Embryonic facial prominence (tissue), 1 donor: Measurements from ENCODE around the gene TENT4A.
"Not testable (repeated sequence)": the region's sequence is repeated elsewhere in the genome, so short reads cannot be mapped to it uniquely, and the experiment has no call there.

ENCODE experiments used
- DNase-seq: peaks from one replicate; pipeline ENCODE4 v3.0.0-alpha.2; 2016; ENCODE audit errors: extremely low spot score

TENT4A gene

DNA sequence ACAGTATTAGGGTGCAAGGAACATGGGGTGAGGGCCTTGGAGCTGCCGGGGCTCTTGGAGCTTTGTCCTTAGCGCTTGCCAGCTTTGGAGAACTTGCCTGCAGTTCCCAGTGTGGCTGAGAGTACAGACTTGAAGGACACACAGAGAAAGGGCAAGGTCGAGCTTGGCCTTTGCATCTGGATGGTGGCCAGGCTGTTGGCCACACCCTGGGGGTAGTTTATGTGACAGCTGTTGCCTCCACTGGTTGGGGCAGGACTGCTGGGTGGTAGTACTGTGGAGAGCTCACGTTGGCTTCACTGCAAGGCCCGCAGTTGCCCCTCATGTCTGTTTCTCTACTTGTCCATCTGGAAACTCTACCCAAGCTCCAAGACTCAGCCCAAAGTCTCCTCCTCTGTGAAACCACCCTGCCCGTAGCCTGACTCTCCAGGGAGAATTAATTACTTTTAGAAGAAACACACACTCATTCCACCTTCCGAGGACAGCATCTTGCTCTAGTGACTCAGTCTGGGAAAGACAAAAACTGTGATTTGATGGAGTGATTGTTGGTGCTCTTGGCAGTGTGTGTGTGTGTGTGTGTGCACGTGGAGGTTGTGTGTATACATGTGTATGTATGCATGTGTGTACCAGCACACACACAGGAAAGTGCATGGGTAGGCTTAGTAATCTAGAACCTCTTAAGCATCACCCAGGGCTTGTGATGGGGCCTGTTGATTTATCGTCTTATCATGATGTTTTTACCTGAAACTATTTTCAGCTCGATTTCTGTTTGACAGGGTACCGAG, 57.8 kb downstream of the TENT4A start:
- no peak for DNase-seq

DNA sequence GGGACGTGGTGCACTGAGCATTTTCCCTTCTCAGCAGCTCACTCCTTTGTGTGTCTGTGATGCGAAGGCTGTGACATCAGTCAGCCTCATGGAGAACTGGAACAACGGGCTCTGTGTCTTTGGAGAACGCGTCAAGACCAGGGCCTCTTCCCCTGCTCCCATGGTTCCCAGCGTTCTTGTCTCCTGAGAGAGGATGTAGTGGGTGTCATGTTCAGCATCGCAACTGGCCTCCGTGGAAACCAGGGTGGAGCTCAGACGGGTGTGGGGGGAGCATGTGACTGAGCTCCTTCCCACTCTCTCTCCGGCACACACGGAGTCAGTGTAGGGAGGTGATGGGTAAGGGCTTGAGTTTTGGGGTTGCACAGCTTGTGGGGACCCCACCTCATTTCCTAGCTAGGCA, 59.7 kb downstream of the TENT4A start:
- no peak for DNase-seq

DNA sequence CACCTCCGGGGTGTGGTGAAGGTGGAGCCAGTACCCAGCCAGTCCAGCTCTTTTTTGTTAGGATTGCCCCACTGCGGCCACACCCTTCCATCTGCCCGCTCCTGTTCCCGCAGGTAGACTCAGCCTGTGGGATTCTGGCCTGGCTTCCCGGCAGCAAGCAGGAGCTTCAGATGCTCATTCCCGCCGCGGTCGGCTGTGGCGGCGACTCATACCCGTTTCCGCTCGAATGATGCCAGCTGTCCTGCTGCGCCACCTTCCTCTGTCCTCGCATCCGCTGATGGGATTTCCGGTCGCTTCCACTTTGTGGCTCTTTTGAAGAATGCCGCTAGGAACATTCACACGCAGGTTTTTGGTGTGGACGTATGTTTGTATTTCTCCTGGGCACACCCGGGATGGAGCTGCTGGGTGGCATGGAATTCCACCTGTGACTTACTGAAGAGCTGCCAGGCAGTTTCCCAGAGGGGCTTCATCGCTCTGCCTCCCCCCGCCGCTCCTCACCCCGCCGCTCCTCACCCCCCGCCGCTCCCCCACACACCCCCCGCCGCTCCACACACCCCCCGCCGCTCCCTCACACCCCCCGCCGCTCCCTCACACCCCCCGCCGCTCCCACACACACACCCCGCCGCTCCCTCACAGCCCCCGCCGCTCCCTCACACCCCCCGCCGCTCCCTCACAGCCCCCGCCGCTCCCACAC, 60.3 kb downstream of the TENT4A start:
- no peak for DNase-seq

DNA sequence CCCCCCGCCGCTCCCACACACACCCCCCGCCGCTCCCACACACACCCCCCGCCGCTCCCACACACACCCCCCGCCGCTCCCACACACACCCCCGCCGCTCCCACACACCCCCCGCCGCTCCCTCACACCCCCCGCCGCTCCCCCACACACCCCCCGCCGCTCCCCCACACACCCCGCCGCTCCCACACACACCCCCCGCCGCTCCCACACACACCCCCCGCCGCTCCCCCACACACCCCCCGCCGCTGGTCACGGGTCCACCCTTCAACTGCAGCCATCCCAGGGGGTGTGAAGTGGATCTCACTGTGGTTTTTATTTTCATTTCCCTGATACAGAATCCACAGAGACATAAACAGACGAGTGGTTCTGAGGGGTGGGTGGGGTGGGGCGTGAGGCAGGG, 61.0 kb downstream of the TENT4A start:
- not testable (repeated sequence) for DNase-seq

DNA sequence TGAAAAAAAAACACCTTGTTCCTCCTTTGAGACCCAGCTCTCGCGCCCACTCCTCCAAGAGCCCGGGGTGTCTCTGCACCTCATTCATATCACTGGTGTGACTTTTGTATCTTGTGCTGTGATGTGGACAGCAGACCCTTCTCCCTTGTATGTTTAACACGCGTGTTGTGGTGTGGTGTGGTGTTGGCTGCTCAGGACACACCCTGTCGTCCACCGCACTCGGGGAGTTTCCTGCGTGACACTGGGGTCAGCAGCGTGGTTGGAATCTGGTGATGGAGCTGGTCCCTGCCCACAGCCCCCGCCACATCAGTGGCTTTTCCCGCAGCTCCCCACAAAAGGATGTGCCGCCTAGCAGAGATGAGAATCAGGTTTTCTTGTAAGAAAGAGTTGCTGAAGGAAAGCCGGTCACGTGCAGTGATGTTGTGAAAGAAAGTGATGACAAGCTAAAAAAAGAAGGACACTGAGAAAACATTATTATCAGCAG, 61.5 kb downstream of the TENT4A start:
- DNase-seq = no peak

DNA sequence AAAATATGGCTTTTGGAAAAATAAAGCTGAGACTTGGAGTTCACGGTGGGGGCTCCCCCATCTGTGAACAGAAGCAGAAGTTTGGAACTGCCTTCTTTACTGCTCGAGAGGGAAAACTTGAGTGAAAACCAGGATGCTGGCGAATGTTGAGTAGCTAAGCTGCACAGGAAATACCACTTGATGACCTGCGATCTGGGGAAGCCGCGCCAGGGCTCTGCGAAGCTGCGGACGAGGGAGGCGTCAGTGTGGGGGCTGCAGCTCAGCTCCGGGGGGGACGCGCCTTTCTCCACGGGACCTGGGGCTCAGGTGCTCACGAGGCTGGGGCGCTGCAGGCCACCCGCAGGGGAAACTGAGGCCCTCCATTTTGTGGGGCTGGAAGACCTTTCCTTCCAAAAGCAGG, 62.3 kb downstream of the TENT4A start:
- DNase-seq = no peak

DNA sequence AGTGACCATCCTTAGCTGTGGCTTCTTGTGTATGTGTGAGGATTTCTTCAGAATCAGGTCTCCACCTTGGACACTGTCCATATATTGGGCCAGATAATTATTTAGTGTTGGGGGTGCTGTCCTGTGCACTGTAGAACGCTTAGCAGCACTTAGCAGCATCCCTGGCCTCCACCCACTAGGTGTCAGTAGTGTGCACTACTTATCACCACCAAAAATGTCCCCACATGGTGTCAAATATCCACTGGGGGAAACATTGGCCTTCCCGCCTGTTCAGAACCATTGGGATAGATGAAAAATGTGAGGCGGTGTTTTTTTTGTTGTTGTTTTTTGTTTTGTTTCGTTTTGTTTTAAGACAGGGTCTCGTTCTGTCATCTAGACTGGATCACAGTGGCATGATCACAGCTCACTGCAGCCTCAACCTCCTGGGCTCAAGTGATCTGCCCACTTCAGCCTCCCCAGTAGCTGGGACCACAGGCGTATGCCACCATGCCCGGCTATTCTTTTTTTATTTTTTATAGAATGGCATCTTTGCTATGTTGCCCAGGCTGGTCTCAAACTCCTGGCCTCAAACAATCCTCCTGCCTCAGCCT, 67.7 kb downstream of the TENT4A start:
- DNase-seq = no peak

DNA sequence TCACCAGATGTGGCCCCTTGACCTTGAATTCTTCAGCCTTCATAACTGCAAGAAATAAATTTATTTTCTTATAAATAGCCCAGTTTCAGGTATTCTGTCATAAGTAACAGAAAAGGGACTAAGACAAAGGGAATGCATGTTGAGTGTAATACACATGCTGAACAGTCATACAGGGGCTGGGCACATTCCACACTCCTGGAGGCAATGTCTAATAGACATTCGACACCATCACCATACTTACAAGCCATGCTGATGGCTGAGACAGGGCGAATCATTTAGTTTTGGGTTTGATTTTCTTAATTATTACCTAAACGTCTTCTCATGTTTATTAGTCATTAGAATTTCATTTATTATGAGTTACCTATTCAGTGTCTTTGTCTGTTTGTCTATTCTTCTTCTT, 68.5 kb downstream of the TENT4A start:
- DNase-seq = no peak

DNA sequence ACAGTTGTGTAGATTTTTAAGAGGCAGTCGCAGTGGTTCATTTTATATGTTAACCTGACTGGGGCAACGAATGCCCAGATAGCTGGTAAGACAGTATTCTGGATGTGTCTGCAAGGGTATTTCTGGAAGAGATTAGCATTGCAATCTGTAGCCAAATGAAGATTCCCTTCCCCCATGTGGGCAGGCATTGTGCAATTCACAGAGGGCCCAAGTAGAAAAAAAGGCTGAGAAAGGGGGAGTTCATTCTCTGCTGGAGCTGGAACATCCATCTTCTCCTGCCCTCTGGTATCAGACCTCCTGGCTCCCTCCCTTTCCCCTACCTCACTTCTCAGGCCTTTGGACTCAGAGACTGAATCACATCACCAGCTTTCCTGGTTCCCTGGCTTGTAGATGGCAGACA, 70.6 kb downstream of the TENT4A start:
- DNase-seq = no peak

DNA sequence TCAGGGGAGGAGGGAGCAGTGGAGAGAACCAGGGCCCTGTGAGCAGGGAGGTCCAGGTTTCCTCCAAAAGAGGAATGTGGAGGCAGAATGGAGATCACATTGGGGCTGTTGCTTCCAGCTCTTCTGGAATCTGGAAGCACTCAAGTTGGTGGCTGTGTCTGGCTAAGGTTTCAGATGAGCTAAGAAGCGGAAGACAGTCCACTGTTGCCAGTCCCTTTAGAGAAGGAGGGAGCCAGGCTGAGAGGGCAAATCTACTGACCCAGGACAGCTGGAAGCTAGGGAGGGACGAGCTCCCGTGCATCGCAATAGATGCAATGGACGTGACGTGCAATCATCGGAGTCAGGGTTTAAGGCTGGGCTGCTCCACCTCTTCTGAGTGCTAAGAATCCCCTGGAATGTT, 71.2 kb downstream of the TENT4A start:
- DNase-seq = no peak

DNA sequence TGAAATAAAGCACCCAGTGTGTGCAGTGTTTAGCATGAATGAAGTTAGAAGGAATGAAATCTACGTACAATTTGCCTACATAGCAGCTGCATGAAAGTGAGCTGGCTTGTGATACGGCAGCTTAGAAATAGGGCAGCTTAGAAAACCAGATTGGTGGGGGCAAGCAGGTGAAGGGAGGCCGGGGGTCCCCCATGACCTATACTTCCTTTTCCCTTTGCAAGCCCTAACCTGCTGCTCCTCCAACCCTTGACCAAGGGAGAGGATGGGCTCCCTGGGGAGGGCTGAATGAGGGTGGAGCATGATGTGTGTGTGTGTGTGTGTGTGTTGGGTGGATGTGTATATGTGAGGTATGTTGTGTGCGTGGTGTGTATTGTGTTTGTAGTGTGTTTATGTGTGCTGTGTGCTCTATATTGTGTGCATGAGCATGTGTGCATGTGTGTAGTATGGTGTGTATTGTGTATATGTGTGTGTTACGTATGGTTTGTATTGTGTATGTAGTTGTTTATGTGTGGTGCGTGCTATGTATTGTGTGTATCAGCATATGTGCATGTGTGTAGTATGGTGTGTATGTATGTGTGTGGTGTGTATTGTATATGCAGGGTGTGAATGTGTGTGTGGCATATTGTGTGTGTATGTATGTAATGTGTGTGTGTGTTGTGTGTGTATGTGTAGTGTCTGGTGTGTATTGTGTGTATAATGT, 72.1 kb downstream of the TENT4A start:
- DNase-seq = no peak

DNA sequence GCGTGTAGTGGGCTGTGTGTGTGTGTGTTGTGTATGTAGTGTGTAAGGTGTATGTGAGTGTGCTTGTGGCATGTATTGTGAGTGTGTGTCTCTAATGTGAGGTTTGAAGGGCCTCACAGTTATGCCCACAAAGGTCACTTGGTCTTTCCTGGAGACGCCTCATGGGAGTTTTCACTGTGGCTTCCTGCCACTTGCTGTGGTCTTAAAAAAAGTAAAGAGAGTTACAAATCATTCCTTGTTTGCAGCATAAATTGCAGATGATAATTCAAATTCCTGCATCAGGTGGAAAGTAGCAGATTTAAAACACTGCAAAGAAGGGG, 72.6 kb downstream of the TENT4A start:
- no peak for DNase-seq

DNA sequence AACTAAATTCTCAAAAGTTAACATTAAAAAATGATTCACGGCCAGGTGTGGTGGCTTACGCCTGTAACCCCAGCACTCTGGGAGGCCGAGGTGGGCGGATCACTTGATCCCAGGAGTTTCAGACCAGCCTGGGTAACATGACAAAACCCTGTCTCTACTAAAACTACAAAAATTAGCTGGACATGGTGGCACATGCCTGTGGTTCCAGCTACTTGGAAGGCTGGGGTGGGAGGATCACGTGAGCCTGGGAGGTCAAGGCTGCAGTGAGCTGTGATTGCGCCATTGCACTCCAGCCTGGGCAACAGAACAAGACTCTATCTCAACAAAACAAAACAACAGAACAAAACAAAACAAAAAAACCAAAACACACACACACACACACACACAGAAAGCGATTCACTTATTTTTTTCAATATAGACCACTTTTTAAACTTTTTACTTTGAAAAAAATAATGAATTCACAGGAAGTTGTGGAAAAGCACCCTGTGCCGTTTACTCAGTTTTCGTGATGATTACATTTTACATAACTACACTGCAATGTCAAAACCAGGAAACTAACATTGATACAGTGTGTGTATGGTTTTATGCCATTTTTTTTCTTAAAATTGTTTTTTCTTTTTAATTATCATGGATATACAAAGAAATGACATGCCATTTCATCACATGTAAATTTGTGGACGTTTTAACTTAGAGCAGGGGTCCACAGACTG, 73.7 kb downstream of the TENT4A start:
- no peak for DNase-seq

DNA sequence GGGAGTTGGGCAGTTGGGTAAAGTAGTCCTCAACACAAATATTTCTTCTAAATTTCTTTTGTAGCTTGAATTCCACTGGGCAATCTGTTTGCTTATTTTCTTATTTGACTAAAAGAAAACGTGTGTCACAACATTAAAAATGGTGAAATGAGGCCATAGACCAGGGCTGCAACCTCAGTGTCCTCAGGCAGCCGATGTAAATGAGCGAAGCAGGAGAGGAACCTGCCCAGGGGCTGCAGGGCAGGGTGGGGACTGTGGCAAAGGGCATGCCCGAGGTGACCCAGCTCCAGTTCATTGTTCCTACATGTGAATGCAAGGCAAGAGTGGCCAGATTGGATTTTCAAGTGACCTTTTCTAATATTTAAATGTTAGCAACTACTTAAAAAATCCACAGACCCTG, 74.7 kb downstream of the TENT4A start:
- no peak for DNase-seq

DNA sequence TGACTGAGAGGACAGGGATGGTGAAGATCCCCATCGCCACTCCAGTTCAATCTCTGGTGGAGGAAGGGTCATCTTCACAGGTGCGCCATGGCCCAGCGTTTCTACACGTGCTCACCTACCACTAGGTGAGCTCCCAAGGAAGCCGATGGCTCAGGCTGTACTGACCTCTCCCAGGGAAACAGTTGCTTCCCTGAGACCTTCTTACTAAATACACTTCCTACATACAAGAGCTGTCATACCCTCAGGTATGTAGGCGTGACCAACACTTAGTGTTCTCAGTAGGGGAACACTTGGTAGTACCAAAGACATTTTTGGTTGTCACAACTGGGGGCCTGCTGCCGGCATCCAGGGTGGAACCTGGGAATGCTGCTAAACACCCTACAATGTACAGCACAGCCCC, 75.2 kb downstream of the TENT4A start:
- DNase-seq = no peak

DNA sequence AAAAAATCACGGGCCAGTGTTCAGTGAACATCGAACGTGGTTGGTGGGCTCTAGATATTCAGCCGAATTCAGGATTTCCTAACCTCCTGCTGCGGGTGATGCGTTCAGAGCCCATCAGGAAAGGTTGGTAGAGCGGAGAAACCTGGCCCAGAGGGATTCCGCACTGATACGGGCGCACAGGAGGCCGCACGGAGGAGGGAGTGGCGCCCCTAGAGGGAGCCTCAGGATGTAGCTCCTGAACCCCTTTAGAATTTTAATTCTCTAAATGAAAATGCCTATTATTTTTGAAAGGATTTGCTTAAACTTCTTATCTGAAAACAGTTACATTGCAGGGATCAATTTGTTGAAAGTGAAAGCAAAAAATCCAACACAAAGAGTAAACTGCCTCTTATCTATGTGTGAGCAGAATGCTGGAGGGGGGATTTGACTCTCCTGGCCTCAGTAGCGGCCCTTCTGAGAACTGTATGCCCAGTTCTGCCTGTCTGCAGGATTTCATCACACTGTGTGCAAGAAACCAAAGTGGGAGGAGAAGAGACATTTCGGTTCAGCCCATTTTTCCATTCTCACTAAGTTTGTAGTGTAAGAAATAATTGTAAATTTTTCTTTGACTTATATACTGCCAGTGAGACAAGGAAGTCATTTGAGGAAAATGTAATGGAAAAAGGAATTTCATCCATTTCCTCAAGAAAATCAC, 75.9 kb downstream of the TENT4A start:
- DNase-seq = no peak

DNA sequence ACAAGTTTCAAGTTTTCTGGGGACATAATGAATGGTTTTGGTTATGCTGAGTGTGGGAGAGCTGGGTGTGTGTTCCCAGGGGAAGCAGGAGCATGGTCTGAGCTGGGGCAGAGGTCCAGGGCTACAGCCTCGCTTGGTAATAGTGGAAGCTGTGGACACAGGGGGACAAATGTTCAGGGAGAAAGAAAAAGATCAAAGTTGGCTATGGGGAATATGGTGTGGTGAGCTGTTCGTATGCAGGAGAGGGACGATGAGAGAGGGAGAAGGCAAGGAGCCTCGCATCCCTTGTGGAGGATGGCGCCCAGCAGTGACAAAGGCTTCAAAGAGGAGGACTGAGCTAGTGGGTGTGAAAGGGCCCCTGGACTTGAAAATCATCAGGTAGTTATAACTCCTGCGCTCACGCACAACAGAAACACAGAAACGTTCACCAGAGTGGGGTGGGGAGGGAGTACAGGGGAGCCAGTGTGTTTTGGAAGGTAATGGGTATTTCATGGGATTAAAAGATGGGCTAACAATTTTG, 77.2 kb downstream of the TENT4A start:
- DNase-seq = no peak

DNA sequence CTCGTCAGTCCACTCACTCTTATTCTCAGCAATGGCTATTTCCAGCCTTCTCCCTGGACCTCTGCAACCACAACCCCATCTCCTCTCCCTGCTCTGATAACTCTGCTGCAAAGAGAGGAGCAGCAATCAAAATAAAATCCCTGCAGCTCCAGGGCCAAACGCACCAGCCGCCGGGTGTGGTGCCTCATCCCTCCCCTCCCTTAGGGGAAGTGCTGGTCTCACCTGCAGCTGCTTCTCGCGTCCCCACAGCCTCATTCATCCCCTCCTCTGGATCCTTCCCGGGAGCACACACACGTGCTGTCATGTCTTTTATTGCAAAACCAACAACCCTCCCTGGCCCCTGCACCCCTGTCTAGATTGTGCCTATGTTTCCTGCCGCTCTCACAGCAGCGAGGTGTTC, 77.8 kb downstream of the TENT4A start:
- no peak for DNase-seq

DNA sequence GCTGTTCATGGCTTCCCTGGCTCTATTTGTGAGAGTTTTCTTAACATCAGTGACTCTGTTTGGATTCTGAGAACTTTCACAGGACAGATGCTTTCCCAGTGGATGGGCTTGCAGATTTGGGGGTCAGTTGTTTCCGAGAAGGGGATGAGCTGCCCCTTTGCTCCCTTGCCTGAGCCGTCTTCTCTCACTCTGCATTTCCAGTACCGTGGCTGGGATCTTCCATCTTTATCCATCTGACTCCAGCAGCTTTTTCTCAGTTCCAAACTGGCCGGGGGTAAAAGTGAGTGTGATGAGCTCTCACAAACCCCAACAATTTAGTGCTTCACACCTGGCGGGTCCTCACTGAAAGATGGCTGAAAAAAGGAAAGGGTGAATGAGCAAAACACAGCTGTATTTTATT, 79.1 kb downstream of the TENT4A start:
- no peak for DNase-seq

DNA sequence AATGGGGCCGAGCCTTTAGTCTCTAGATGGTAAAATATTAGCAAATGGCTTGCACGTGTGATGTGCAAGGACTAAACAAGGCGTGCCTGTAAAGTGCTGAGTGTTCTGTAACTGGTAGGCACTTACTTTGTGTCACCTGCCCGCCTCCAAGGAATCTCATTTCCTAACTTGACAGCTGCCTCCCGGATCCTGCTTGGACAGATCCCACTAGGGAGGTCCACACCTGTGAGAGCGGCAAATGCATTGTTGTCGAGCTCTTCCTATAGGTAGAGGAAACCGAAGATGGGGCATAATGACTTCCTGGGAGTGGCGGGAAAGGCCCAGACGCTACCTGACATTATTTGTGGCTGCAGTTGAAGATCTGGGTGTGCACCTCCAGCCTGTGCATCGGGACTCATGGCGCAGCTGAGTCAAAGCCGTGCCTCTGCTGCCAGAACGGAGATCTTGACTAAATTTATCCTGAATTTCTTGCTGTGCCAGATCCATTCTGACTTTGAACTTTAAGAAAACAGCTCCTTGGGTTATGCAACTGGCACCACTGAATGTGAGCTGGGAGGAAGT, 79.8 kb downstream of the TENT4A start:
- no peak for DNase-seq

DNA sequence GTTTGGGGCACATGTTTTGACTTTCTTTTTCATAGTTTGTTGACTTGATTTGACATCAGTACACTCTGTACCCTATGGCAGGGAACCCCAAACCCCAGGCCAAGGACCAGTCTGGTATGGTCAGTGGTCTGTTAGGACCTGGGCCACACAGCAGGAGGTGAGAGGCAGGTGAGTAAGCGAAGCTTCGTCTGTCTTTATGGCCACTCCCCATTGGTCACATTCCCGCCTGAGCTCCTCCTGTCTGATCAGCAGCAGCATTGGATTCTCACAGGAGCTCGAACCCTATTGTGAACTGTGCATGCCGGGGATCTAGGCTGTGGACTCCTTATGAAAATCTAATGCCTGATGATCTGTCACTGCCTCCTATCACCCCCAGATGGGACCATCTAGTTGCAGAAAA, 88.0 kb downstream of the TENT4A start:
- no peak for DNase-seq
